NCI-H524 (cell line): ENCODE results near the gene ZFHX3.

Experiments
- DNase-seq, 2 experiments: peaks; one replicate each; lab custom pipeline; 2025; lab: John Stamatoyannopoulos, UW

Gene ZFHX3

GRCh38 chr16:72743011-72743761 is 304.7 kb downstream of the ZFHX3 start:
- no peak for DNase-seq

DNA sequence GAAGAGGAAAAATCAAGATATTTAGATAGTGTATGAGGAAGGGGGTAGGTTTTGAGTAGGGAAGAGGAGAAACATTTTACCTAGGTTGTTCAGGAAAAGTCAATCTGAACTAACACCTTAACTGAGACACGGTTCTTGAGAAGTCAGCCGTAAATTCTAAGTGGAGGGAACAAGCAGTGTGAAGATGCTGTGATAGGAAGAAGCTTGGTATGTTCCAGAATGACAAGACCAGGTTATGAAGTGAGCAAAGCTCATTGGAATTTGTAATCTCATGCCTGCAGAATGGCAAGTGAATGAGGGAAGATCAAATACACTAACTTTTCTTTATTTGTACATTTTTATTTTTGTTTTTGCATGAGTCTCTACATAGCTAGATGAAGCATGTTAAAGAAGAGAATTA is 307.6 kb downstream of the ZFHX3 start:
- no peak for DNase-seq

DNA sequence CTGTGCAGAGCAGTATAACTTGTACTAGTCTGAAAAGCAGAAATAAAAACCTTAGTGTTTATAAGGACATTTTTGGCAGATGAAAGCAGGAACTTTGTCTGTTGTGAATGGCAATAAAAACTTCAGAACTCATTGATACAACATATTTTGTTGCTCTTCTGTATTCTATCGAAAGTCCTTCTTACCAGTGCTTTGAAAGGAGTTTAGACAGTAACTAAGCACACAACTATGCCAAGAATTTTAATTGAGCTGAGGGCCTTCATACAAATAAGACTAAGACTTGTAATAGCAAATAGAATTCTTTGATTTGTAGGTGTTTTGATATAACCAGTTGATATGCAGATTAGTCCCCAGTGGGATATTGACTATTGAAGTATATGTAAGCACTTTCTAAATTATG is 308.4 kb downstream of the ZFHX3 start:
- no peak for DNase-seq

GRCh38 chr16:72736074-72736473 is 311.9 kb downstream of the ZFHX3 start:
- no peak for DNase-seq
